GM23338 (cell line): ENCODE data around the gene BRINP2. TPM values are rescaled to one million over a fixed set of nuclear protein-coding genes. Genes with fewer than 3 reads are reported as not detected.

Source experiments
- ATAC-seq: fragments of 200-7000 bp; cut with Tn5 transposase; 3 replicates; pipeline ENCODE4 v1.9.1; 2020
- DNase-seq: peaks from one replicate; pipeline ENCODE4 v3.0.0-alpha.2; 2015; ENCODE audit warnings: low spot score
- H2AFZ ChIP-seq: fragments of 200-600 bp; sonication (generic); 2 replicates; pipeline ENCODE4 v1.8.0; 2016; ENCODE audit warnings: antibody characterized with exemption, mild to moderate bottlenecking, moderate library complexity
- H3F3A ChIP-seq: fragments of 200-600 bp; sonication (generic); replicated peaks from 2 replicates; pipeline ENCODE4 v1.8.0; 2017; ENCODE audit warnings: antibody characterized with exemption, mixed run types, low read depth
- H3K27ac ChIP-seq: fragments of 200-600 bp; sonication (generic); 2 replicates; pipeline ENCODE4 v1.6.1; 2016; ENCODE audit warnings: low read depth
- H3K27me3 ChIP-seq: fragments of 200-600 bp; sonication (generic); 2 replicates; pipeline ENCODE4 v1.8.0; 2016; ENCODE audit warnings: mild to moderate bottlenecking, mixed run types, moderate library complexity; ENCODE audit not compliant: insufficient read depth
- H3K36me3 ChIP-seq: fragments of 200-600 bp; sonication (generic); 2 replicates; pipeline ENCODE4 v1.8.0; 2016; ENCODE audit warnings: mild to moderate bottlenecking; ENCODE audit not compliant: insufficient read depth
- H3K4me1 ChIP-seq: fragments of 200-600 bp; sonication (generic); 2 replicates; pipeline ENCODE4 v1.8.0; 2016; ENCODE audit warnings: mild to moderate bottlenecking, moderate library complexity; ENCODE audit not compliant: insufficient read depth
- H3K4me2 ChIP-seq: fragments of 200-600 bp; sonication (generic); 2 replicates; pipeline ENCODE4 v1.7.1; 2017; ENCODE audit warnings: mixed run types
- H3K4me3 ChIP-seq: fragments of 200-600 bp; sonication (generic); 2 replicates; pipeline ENCODE4 v1.6.1; 2016; ENCODE audit warnings: mixed run types
- H3K79me2 ChIP-seq: fragments of 200-600 bp; sonication (generic); replicated peaks from 2 replicates; pipeline ENCODE4 v1.8.0; 2017; ENCODE audit warnings: mild to moderate bottlenecking; ENCODE audit not compliant: insufficient read depth
- H3K9me2 ChIP-seq: fragments of 200-600 bp; sonication (generic); 2 replicates; pipeline ENCODE4 v1.8.0; 2017; ENCODE audit not compliant: insufficient read depth
- H4K20me1 ChIP-seq: fragments of 200-600 bp; sonication (generic); replicated peaks from 2 replicates; pipeline ENCODE4 v1.8.0; 2017; ENCODE audit warnings: mild to moderate bottlenecking; ENCODE audit not compliant: insufficient read depth
- H3K27ac Mint-ChIP-seq: 2 replicates; pipeline ENCODE4 v1.8.0; 2020; ENCODE audit warnings: inconsistent platforms, mild to moderate bottlenecking, moderate library complexity, mixed read lengths
- H3K27me3 Mint-ChIP-seq: 3 replicates; pipeline ENCODE4 v1.8.0; 2022; ENCODE audit warnings: low read depth, mild to moderate bottlenecking, moderate library complexity, mixed read lengths, inconsistent platforms; ENCODE audit not compliant: insufficient read depth, poor library complexity
- H3K36me3 Mint-ChIP-seq: 3 replicates; pipeline ENCODE4 v1.8.0; 2021; ENCODE audit warnings: low read depth, mild to moderate bottlenecking, inconsistent platforms, moderate library complexity, mixed read lengths
- H3K4me1 Mint-ChIP-seq: 3 replicates; pipeline ENCODE4 v1.8.0; 2020; ENCODE audit warnings: mild to moderate bottlenecking, inconsistent platforms, mixed read lengths
- H3K4me3 Mint-ChIP-seq: 3 replicates; pipeline ENCODE4 v1.8.0; 2021; ENCODE audit warnings: moderate library complexity, mild to moderate bottlenecking, inconsistent platforms, mixed read lengths
- H3K9me3 Mint-ChIP-seq: 3 replicates; pipeline ENCODE4 v1.8.0; 2020; ENCODE audit warnings: moderate library complexity, mild to moderate bottlenecking, inconsistent platforms, mixed read lengths
- CREB1 ChIP-seq: fragments of 250-450 bp; sonication (Bioruptor Pico); IDR thresholded peaks from 2 replicates; pipeline ENCODE4 v1.5.0; 2020; ENCODE audit warnings: low read depth, mild to moderate bottlenecking, moderate library complexity
- EZH2 ChIP-seq: fragments of 200-600 bp; sonication (generic); IDR thresholded peaks from one replicate; pipeline ENCODE4 v1.8.0; 2017; ENCODE audit warnings: antibody characterized with exemption, mild to moderate bottlenecking, low read depth; ENCODE audit not compliant: unreplicated experiment
- EZH2phosphoT487 ChIP-seq: fragments of 200-600 bp; sonication (generic); IDR thresholded peaks from one replicate; pipeline ENCODE4 v1.8.1; 2018; ENCODE audit warnings: antibody characterized with exemption; ENCODE audit not compliant: unreplicated experiment
- JUNB ChIP-seq: IDR thresholded peaks from one replicate; pipeline ENCODE4 v1.6.1; 2016; ENCODE audit warnings: antibody characterized with exemption; ENCODE audit not compliant: unreplicated experiment
- NANOG ChIP-seq: IDR thresholded peaks from 2 replicates; pipeline ENCODE4 v1.6.1; 2016; ENCODE audit warnings: antibody characterized with exemption, borderline replicate concordance
- POLR2AphosphoS5 ChIP-seq: IDR thresholded peaks from 2 replicates; pipeline ENCODE4 v1.6.1; 2016; ENCODE audit warnings: antibody characterized with exemption, low read depth
- REST ChIP-seq: IDR thresholded peaks from one replicate; pipeline ENCODE4 v1.6.1; 2018; ENCODE audit warnings: antibody characterized with exemption; ENCODE audit not compliant: unreplicated experiment
- STAT1 ChIP-seq: IDR thresholded peaks from one replicate; pipeline ENCODE4 v1.6.1; 2016; ENCODE audit warnings: antibody characterized with exemption; ENCODE audit not compliant: unreplicated experiment
- ZNF114 ChIP-seq: fragments of 250-450 bp; sonication (Bioruptor Pico); IDR thresholded peaks from 2 replicates; pipeline ENCODE4 v1.5.0; 2020; ENCODE audit warnings: mild to moderate bottlenecking, moderate library complexity
- ZNF331 ChIP-seq: fragments of 250-450 bp; sonication (Bioruptor Pico); IDR thresholded peaks from 2 replicates; pipeline ENCODE4 v1.5.0; 2020; ENCODE audit warnings: low read depth, mild to moderate bottlenecking, moderate library complexity
- polyA plus RNA-seq: library from polyadenylated mRNA; unstranded; fragments of >200 nt; fragmentation: Nextera tagmentation; extraction: Ambion mirVana; gene quantifications from 2 replicates; pipeline ENCODE4 v1.2.1, GENCODE V29; 2016
- total RNA-seq: library from RNA; depleted of rRNA; stranded (reverse); fragments of >200 nt; shearing (Covaris generic); gene quantifications from 2 replicates; pipeline ENCODE4 v1.2.3, GENCODE V29; 2014
- TF ChIP-seq, protein P1 (sequence below), 2 experiments: fragments of 200-600 bp in 1 of 2; sonication (generic) in 1 of 2; conservative IDR thresholded peaks; 2 replicates each; pipeline versions ENCODE4 v1.5.1 to v1.6.1; 2016 to 2017; ENCODE audit warnings: antibody characterized with exemption in 2 of 2, low read depth in 2 of 2, mild to moderate bottlenecking in 2 of 2, moderate library complexity in 1 of 2
- TF ChIP-seq, protein P2 (sequence below): fragments of 250-450 bp; sonication (Bioruptor Pico); IDR thresholded peaks from 2 replicates; pipeline ENCODE4 v1.5.0; 2020; ENCODE audit warnings: mild to moderate bottlenecking, moderate library complexity
- TF ChIP-seq, protein P3 (sequence below): IDR thresholded peaks from 2 replicates; pipeline ENCODE4 v1.6.1; 2016; ENCODE audit warnings: antibody characterized with exemption

BRINP2 gene
- total and polyA plus RNA-seq, 2 experiments from 2014 or later, result 0.10 to 0.52 TPM

DNA sequence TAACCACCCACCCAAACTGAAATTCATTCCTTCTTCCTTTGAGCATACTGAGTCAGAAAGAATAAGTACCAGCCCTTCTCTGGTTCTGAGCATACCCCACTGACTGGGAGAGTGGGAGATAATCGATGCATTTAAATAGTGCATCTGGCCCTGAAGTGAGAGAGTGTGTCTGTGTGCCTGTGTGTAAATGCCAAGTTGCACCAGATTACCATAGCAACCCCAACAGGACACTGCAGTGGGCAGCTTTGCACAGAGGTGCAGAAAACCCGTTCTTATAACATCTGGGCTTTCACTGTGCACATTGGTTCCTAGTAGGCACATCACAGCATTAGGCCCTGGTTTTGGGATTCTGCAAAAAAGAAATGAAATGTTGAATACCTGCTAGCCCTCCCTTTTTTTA, 8.5 kb upstream of the BRINP2 start:
- no peaks in the 10 kb centered on the region; the same call in 1 of the 2 replicates for H4K20me1 ChIP-seq
- DNase-seq, result no peak
- no peak overlapping the region for H2AFZ ChIP-seq
- Mint-ChIP-seq H3K27ac (no peak overlapping the region), H3K36me3 (0 out of 3 replicates have a peak, but pooled peaks cover under 1% of the 10 kb centered on the region), H3K9me3 (no peaks in the 10 kb centered on the region), H3K4me3 (no peak overlapping the region), H3K27me3 (peaks cover 21% of the 10 kb centered on the region), H3K4me1 (peaks cover 13% of the 10 kb centered on the region)
- H3K79me2 ChIP-seq, result no peaks in the 10 kb centered on the region
- H3K9me2 ChIP-seq, result no peaks in the 10 kb centered on the region
- H3K27ac ChIP-seq, result no peak overlapping the region
- no peaks in the 10 kb centered on the region for H3K36me3 ChIP-seq
- TF ChIP-seq, protein P1, sequence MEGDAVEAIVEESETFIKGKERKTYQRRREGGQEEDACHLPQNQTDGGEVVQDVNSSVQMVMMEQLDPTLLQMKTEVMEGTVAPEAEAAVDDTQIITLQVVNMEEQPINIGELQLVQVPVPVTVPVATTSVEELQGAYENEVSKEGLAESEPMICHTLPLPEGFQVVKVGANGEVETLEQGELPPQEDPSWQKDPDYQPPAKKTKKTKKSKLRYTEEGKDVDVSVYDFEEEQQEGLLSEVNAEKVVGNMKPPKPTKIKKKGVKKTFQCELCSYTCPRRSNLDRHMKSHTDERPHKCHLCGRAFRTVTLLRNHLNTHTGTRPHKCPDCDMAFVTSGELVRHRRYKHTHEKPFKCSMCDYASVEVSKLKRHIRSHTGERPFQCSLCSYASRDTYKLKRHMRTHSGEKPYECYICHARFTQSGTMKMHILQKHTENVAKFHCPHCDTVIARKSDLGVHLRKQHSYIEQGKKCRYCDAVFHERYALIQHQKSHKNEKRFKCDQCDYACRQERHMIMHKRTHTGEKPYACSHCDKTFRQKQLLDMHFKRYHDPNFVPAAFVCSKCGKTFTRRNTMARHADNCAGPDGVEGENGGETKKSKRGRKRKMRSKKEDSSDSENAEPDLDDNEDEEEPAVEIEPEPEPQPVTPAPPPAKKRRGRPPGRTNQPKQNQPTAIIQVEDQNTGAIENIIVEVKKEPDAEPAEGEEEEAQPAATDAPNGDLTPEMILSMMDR (conservative IDR thresholded peaks at IDR 0.05; ENCODE audit: low read depth in 2 of 2), result no peak
- TF ChIP-seq, protein P2, sequence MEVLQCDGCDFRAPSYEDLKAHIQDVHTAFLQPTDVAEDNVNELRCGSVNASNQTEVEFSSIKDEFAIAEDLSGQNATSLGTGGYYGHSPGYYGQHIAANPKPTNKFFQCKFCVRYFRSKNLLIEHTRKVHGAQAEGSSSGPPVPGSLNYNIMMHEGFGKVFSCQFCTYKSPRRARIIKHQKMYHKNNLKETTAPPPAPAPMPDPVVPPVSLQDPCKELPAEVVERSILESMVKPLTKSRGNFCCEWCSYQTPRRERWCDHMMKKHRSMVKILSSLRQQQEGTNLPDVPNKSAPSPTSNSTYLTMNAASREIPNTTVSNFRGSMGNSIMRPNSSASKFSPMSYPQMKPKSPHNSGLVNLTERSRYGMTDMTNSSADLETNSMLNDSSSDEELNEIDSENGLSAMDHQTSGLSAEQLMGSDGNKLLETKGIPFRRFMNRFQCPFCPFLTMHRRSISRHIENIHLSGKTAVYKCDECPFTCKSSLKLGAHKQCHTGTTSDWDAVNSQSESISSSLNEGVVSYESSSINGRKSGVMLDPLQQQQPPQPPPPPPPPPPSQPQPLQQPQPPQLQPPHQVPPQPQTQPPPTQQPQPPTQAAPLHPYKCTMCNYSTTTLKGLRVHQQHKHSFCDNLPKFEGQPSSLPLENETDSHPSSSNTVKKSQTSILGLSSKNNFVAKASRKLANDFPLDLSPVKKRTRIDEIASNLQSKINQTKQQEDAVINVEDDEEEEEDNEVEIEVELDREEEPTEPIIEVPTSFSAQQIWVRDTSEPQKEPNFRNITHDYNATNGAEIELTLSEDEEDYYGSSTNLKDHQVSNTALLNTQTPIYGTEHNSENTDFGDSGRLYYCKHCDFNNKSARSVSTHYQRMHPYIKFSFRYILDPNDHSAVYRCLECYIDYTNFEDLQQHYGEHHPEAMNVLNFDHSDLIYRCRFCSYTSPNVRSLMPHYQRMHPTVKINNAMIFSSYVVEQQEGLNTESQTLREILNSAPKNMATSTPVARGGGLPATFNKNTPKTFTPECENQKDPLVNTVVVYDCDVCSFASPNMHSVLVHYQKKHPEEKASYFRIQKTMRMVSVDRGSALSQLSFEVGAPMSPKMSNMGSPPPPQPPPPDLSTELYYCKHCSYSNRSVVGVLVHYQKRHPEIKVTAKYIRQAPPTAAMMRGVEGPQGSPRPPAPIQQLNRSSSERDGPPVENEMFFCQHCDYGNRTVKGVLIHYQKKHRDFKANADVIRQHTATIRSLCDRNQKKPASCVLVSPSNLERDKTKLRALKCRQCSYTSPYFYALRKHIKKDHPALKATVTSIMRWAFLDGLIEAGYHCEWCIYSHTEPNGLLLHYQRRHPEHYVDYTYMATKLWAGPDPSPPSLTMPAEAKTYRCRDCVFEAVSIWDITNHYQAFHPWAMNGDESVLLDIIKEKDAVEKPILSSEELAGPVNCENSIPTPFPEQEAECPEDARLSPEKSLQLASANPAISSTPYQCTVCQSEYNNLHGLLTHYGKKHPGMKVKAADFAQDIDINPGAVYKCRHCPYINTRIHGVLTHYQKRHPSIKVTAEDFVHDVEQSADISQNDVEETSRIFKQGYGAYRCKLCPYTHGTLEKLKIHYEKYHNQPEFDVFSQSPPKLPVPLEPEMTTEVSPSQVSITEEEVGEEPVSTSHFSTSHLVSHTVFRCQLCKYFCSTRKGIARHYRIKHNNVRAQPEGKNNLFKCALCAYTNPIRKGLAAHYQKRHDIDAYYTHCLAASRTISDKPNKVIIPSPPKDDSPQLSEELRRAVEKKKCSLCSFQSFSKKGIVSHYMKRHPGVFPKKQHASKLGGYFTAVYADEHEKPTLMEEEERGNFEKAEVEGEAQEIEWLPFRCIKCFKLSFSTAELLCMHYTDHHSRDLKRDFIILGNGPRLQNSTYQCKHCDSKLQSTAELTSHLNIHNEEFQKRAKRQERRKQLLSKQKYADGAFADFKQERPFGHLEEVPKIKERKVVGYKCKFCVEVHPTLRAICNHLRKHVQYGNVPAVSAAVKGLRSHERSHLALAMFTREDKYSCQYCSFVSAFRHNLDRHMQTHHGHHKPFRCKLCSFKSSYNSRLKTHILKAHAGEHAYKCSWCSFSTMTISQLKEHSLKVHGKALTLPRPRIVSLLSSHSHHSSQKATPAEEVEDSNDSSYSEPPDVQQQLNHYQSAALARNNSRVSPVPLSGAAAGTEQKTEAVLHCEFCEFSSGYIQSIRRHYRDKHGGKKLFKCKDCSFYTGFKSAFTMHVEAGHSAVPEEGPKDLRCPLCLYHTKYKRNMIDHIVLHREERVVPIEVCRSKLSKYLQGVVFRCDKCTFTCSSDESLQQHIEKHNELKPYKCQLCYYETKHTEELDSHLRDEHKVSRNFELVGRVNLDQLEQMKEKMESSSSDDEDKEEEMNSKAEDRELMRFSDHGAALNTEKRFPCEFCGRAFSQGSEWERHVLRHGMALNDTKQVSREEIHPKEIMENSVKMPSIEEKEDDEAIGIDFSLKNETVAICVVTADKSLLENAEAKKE (CRISPR knock-in tag), result no peak
- TF ChIP-seq EZH2, result no peak
- no peak for TF ChIP-seq REST
- TF ChIP-seq NANOG, result no peak
- TF ChIP-seq POLR2AphosphoS5, result no peak
- no peak for TF ChIP-seq CREB1 (CRISPR knock-in tag)
- no peak for TF ChIP-seq EZH2phosphoT487
- TF ChIP-seq ZNF114 (CRISPR knock-in tag), result no peak
- TF ChIP-seq STAT1, result no peak
- TF ChIP-seq ZNF331 (CRISPR knock-in tag), result no peak
- no peak for TF ChIP-seq JUNB
- TF ChIP-seq, protein P3, sequence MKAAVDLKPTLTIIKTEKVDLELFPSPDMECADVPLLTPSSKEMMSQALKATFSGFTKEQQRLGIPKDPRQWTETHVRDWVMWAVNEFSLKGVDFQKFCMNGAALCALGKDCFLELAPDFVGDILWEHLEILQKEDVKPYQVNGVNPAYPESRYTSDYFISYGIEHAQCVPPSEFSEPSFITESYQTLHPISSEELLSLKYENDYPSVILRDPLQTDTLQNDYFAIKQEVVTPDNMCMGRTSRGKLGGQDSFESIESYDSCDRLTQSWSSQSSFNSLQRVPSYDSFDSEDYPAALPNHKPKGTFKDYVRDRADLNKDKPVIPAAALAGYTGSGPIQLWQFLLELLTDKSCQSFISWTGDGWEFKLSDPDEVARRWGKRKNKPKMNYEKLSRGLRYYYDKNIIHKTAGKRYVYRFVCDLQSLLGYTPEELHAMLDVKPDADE, result no peak
- H3K27me3 ChIP-seq, result peaks cover 43% of the 10 kb centered on the region
- H3F3A ChIP-seq, result no peaks in the 10 kb centered on the region
- no peak overlapping the region for H3K4me2 ChIP-seq
- peaks cover 13% of the 10 kb centered on the region for H3K4me1 ChIP-seq
- no peak for ATAC-seq
- no peak overlapping the region for H3K4me3 ChIP-seq
